ENCODE results near the gene NKAPD1. TPM values are rescaled to one million over a fixed set of nuclear protein-coding genes. Genes with fewer than 3 reads are reported as not detected.
A peak's percentile ranks its signal among the peaks of the same experiment; 100 is the strongest.
"Not testable (repeated sequence)": the region's sequence is repeated elsewhere in the genome, so short reads cannot be mapped to it uniquely, and the experiment has no call there.

NKAPD1 gene
- total RNA-seq, 1 donor from 2014 or later, result 31.2 TPM

DNA sequence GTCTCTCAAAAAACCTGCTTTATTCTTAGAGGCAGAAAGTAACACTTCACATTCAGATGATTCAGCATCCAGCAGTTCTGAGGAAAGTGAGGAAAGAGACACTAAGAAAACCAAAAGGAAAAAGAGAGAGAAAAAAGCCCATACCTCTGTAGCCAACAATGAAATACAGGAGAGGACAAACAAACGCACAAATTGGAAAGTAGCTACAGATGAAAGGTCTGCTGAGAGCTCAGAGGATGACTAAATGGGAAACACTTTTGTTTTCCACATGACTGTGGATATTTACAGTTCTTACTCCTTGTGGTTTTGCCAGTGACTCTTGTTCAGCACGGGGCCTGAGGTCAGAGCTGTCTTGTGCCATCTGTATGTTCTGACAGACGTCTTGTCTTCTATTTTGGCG lies 8.6 kb downstream of the NKAPD1 start:
- no peak for TF ChIP-seq CTCF (conservative IDR thresholded peaks at IDR 0.05)
- H3K4me1 Mint-ChIP-seq (ENCODE audit: unreplicated experiment), result peaks cover 12% of the 10 kb centered on the region
- peak overlapping the region; percentile 33 for H3K4me3 Mint-ChIP-seq
- H3K27ac Mint-ChIP-seq, result no peak overlapping the region
- H3K36me3 Mint-ChIP-seq, result peaks cover 44% of the 10 kb centered on the region
- H3K27me3 Mint-ChIP-seq, result no peaks in the 10 kb centered on the region
- no peaks in the 10 kb centered on the region for H3K9me3 Mint-ChIP-seq
- DNase-seq (ENCODE audit: extremely low spot score, unreplicated experiment), result no peak

DNA sequence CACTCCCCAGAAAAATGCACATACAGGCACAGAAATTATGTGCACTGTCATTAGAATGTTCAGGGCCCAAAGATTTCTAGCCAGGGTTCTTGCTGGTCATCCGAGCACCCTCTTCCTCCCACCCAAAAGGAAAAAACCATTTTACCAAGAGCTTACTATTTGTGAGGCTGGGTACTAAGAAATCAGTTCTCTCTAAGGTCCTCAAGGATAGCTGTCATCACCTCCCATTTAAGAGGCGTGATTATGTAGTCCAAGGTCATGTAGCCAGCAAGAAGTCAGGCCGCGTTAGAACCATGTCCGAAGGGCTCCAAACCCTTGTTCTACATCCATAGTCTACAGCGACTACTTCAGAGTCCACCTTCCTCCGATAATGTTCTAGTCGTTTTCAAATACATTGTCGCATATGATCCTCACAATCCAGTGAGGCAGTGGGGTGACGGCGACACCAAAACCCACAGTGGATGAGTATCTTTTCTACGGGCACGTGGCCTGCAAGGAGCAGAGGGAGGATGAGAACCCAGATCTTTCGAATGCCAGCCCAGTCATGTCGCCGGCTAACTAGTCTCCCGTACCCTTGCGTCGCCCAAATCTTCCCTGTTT lies 11.8 kb downstream of the NKAPD1 start:
- Mint-ChIP-seq H3K9me3 (no peaks in the 10 kb centered on the region), H3K4me3 (peak overlapping the region; percentile 99), H3K4me1 (ENCODE audit: unreplicated experiment) (peaks cover 26% of the 10 kb centered on the region), H3K27ac (peak overlapping the region; percentile 91), H3K36me3 (peaks cover 53% of the 10 kb centered on the region), H3K27me3 (no peaks in the 10 kb centered on the region)
- DNase-seq (ENCODE audit: extremely low spot score, unreplicated experiment), result no peak
- TF ChIP-seq CTCF (conservative IDR thresholded peaks at IDR 0.05), result no peak

- DNase-seq (ENCODE audit: extremely low spot score, unreplicated experiment), result peak; percentile 95
- peak; percentile 54 for TF ChIP-seq CTCF (conservative IDR thresholded peaks at IDR 0.05)
- H3K4me3 Mint-ChIP-seq, result peak within 1 kb of the TSS; percentile 99
- H3K27me3 Mint-ChIP-seq, result no peaks in the 10 kb centered on the region
- H3K27ac Mint-ChIP-seq, result peak within 1 kb of the TSS; percentile 91
- peaks cover 60% of the 10 kb centered on the region for H3K36me3 Mint-ChIP-seq
- no peaks in the 10 kb centered on the region for H3K9me3 Mint-ChIP-seq
- peaks cover 26% of the 10 kb centered on the region for H3K4me1 Mint-ChIP-seq (ENCODE audit: unreplicated experiment)
These were observed 12.5 kb downstream of the NKAPD1 start, which contains the start of the genes SDHD and TIMM8B for GRCh38 chr11:112086422-112087191. TSS of gene SDHD (plus strand) at chr11:112086873. CDS start at chr11:112086908, 35 bp downstream. TSS of gene TIMM8B (minus strand) at chr11:112086756. CDS start at chr11:112086723, 33 bp downstream.

- Mint-ChIP-seq H3K9me3 (no peaks in the 10 kb centered on the region), H3K27me3 (no peaks in the 10 kb centered on the region), H3K36me3 (peaks cover 63% of the 10 kb centered on the region), H3K27ac (peak overlapping the region; percentile 91), H3K4me3 (peak overlapping the region; percentile 99), H3K4me1 (ENCODE audit: unreplicated experiment) (peaks cover 26% of the 10 kb centered on the region)
- no peak for TF ChIP-seq CTCF (conservative IDR thresholded peaks at IDR 0.05)
- no peak for DNase-seq (ENCODE audit: extremely low spot score, unreplicated experiment)
These were observed 13.1 kb downstream of the NKAPD1 start for GRCh38 chr11:112087212-112087611.

- H3K27me3 Mint-ChIP-seq; DNase-seq (ENCODE audit: extremely low spot score, unreplicated experiment); H3K27ac Mint-ChIP-seq; H3K4me3 Mint-ChIP-seq; H3K4me1 Mint-ChIP-seq (ENCODE audit: unreplicated experiment); H3K9me3 Mint-ChIP-seq: not testable (repeated sequence)
- H3K36me3 Mint-ChIP-seq, result peaks cover 25% of the 10 kb centered on the region
These were observed 21.2 kb downstream of the NKAPD1 start for GRCh38 chr11:112095302-112095701.

GRCh38 chr11:112096194-112096593 lies 22.1 kb downstream of the NKAPD1 start:
- peaks cover 22% of the 10 kb centered on the region for H3K36me3 Mint-ChIP-seq
- H3K4me1 Mint-ChIP-seq (ENCODE audit: unreplicated experiment), result no peaks in the 10 kb centered on the region
- no peak for DNase-seq (ENCODE audit: extremely low spot score, unreplicated experiment)
- TF ChIP-seq CTCF (conservative IDR thresholded peaks at IDR 0.05), result no peak
- no peaks in the 10 kb centered on the region for H3K27me3 Mint-ChIP-seq
- no peak overlapping the region for H3K4me3 Mint-ChIP-seq
- H3K27ac Mint-ChIP-seq, result no peak overlapping the region
- H3K9me3 Mint-ChIP-seq, result no peaks in the 10 kb centered on the region

Measured in type B pancreatic cell (in vitro differentiated cells).